HG03175 (cell line): ENCODE data around the gene SKI.

Experiments used
- ATAC-seq: cut with Tn5 transposase; IDR thresholded peaks from one replicate; pipeline ENCODE4 v1.9.1; 2021; ENCODE audit warnings: mild to moderate bottlenecking, moderate library complexity; ENCODE audit not compliant: unreplicated experiment

SKI gene

DNA sequence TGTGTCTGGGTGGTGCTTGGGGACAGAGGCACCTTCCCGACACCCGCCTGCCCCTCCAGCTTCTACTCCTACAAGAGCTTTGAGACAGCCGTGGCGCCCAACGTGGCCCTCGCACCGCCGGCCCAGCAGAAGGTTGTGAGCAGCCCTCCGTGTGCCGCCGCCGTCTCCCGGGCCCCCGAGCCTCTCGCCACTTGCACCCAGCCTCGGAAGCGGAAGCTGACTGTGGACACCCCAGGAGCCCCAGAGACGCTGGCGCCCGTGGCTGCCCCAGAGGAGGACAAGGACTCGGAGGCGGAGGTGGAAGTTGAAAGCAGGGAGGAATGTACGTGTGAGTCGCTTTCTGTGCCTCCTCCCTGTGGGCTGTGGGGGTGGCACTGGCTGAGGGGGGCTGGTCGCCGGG lies 75.7 kb downstream of the SKI start:
- ATAC-seq = no peak

DNA sequence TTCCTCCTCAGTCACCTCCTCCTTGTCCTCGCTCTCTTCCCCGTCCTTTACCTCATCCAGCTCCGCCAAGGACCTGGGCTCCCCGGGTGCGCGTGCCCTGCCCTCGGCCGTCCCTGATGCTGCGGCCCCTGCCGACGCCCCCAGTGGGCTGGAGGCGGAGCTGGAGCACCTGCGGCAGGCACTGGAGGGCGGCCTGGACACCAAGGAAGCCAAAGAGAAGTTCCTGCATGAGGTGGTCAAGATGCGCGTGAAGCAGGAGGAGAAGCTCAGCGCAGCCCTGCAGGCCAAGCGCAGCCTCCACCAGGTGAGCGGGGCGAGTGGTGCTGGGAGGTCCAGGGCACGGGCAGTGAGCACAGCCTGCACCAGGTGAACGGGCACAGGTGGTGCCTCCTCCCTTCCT lies 76.2 kb downstream of the SKI start:
- ATAC-seq = no peak

DNA sequence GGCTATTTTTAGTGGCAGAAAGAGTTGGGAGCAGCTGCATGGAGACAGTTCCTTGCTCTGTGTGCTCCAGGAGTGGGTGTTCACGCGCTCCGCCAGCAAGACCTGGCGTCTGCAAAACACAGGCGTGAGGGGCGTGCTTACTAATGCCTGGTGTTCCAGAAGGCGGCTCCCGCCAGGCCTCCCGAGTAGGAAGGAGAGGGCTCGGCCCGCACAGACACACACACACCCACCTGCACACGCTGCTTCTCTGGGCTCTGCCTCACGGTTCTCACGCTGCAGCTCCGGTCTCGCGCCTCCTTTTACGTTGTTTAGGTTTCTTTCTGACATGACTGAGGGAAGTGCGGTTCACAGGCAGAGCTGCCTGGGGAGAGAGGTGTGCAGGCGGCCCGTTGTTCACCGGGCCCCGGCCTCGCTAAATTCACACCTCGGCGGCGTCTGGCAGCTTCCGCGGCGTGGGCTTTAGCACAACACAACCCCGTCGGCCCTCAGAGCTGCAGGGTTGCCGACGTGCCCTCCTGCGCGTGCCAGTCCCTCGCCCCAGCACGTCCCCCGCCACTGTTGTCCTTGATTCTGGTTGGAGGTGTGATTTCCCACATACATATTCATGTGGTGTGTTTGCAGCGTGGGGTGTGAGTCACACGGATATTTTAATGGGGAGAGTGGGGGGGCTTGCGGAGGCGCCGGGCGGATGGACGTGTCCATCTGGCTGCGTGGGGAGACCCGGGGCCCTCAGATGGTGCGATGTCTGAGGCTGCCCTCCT lies 77.0 kb downstream of the SKI start:
- ATAC-seq = no peak

DNA sequence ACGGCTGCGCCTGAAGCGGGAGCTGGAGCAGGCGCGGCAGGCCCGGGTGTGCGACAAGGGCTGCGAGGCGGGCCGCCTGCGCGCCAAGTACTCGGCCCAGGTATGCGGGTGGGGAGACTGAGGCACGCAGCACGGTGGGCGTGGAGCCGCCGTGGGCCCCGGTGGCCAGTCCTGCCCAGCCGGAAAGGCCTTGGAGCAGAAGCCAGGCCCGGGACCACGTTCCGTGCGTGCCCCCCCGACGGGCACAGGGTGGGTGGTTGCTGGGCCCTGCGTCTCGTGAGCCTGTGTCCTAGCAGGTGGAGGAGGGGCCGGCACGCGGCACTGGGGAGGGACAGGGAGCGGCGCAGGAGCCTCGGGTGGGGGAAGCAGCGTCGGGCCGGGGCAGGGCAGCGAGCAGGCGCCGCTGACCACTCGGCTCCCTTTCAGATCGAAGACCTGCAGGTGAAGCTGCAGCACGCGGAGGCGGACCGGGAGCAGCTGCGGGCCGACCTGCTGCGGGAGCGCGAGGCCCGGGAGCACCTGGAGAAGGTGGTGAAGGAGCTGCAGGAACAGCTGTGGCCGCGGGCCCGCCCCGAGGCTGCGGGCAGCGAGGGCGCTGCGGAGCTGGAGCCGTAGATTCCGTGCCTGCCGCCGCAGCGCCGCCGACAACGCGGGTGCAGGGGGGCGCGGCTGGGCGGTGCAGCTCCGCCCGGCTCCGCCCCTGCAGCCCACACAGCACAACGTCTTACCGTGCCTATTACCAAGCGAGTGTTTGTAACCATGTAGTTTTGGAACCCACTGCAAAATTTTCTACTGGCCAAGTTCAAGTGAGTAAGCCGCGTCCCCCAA lies 78.2 kb downstream of the SKI start:
- no peak for ATAC-seq

DNA sequence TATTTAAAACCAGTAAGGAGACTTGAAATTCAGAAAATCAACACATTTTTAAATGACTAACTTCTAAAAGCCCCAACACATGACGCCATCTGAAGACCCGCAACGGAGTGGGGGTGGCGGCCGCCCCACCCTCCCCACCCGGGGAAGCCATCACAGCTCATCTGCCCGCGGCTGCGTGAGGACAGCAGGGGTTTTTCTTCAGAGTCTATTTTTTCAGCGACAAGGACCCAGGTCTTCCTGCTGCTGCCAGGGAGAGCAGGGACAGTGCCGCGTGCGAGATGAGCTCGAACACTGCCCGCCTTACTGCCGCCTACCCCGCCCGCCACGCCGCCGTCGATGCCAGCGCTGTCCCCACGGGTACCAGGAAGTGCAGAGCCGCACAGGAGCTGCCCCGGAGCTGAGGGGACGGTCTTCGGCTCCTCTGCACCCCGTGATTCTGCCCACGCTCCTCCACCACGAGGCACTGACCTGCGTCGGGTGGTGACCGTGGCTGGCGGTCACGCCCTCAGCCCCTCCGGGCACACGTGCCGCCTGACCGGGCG lies 79.0 kb downstream of the SKI start:
- ATAC-seq = no peak

DNA sequence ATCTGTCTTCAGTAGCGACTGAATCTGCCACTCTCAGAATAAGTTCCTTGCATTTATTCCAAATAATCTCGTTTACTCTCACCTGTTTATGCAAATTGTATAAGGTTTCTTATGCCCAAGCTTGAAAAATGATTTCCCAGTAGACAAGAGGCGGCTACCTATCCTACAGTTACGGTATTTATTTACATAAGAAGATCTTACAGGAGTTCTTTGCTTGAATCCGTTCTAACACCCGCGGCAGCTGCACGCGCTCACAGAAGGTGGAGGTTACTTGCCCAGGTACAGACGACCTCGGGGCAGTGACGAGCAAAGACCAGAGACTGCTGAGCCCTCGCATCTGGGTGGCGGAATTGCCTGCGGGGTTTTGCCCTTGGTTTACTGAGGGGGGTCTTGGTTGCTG lies 79.9 kb downstream of the SKI start:
- ATAC-seq = no peak

DNA sequence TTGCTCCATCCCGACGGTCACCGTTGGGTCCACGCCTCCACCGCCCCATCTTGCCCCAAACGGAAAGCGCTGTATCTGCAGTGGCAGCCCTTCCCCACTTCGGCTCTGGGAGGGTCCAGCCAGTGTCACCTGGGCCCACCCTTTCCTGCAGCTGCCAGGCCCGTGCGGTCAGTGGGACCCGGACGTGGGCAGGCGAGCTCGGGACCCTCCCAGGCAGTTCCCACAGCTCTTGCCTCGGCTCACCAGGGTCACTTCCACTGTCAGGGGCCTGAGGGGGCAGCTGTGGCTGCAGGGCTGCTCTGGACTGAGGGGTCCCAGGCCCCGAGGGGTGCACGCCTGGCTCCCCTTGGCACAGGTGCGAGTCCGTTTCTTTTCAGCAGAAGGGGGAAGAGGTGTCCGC lies 80.7 kb downstream of the SKI start:
- ATAC-seq = no peak

DNA sequence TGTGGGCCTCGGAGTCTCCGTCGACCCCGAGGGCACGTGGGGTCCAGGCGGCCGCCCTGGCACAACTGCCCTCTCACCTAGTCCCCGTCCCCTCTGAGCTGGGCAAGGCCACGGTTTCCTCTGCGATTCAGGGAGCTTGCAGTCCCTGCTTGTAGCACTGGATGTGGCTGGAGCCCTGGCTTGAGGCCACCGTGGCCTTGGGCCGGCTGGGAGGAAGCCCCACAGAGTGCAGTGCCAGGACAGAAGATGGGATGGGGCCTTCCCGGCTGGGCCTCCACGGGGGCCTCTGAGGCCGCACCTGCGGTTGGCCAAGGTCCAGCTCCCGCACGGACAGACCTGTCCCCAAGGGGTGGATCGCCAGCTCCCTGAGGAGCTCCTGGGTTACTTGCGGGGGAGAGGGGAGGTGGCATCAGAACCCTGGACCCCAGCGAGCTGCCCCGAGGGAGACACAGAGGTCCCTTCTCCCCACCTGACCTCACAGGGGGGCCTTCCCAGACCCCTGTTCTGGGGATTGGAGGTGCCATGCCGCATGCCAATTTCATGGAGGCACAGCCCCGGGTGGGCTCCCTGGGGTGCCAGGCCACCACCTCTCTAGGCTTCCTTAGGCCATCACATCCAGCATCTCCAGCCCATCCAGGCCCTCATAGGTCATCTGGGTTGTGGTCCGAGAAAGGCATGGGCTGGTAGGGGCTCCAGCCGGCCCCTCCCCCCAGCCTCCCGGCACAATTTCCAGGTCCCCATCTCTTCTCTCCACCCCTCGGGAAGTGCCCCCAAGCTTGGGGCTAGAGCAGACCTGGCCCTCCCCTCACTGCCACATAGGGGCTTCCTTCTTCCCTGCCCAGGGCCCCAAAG lies 82.4 kb downstream of the SKI start:
- ATAC-seq = no peak

DNA sequence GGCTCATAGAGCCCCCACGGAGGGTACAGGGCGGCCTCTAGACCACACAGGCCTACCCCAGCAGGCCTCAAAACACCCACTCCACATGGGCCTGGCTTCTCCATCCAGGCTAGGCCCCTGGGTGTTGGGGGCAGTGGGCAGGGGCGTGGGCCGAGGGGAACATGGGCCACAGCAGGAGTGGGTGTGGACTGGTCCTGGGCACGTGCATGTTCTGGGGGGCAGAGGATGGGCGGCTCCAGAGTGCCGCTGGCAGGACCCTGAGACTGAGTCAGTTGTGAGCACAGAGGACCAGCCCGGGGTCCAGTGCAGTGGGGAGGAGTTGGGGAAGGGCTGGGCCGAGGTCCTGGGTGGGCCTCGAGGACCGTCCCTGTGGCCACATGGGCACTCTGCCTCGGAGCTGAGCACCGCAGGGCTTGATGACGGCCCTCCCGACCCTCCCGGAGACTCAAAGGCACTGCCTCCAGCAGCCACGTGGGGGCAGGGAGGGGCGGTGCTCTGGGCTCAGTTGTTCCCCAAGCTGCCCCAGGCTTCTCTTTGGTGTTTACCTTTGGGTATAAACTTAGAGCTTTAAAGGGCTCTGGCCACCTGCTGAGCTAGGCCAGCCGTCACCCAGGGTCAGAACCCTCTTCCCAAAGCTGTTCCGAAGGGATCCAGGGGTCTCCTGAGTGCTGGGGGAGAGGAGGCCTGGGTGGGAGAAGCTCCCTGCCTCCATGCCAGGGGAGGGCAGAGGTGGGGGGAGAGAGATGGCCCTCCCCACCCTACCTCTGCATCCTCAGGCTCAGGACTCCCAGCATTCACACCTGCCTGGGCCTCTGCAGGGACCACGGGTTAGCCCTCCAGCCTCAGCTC lies 83.3 kb downstream of the SKI start:
- ATAC-seq = no peak

DNA sequence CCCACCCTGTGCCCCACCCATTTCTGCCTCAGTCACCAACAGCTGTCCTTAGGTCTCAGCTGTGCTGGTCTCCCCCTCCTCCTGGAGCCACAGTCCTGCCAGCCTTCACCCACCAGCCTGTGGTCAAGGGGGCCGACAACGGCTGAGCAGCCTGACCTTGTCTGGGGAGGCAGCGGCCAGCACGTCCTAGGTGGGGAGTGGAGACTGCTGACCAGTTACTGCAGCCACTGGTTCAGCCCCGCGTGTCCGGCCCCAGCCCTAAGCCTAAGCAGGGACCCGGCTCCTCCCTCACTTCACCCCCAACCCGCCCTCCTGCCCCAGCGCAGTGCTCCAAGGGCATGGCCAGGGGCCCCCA lies 84.0 kb downstream of the SKI start:
- ATAC-seq = no peak

DNA sequence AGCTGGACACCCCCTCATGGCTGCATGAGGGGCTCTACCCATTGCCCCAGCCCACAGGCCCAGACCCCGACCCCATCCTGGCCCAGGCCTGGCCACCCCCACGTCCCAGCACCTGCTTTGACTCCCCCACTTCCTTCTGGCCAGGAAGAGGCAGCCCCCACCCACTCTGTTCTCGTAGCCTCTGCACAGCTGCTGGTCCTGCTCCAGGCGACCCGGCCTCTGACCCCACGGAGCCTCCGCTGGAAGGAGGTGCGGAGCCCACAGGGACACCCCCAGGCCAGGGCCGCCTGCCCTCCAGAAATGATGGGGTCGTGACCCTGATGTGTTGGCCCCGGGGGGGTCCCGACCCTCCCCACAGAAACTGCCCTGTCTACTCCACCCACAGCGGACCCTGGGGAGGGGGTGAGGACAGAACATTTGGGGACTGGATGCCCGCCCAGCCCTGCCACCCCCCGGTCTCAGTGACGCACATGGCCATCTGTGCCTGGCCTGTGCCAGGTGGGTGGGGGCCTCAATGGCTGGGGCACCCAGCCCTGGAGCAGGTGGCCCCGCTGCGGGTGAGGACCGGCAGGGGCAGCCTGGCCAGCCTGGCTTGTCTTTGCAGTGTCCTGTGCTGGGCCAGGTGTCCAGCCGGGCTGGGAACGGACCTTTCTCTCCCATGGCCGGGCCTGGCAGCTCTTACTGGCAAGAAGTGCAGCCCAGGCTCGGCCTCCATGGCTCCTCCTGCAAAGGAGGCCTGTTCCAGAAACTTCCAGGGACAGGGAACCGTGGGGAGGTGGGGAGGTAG lies 84.6 kb downstream of the SKI start:
- no peak for ATAC-seq

DNA sequence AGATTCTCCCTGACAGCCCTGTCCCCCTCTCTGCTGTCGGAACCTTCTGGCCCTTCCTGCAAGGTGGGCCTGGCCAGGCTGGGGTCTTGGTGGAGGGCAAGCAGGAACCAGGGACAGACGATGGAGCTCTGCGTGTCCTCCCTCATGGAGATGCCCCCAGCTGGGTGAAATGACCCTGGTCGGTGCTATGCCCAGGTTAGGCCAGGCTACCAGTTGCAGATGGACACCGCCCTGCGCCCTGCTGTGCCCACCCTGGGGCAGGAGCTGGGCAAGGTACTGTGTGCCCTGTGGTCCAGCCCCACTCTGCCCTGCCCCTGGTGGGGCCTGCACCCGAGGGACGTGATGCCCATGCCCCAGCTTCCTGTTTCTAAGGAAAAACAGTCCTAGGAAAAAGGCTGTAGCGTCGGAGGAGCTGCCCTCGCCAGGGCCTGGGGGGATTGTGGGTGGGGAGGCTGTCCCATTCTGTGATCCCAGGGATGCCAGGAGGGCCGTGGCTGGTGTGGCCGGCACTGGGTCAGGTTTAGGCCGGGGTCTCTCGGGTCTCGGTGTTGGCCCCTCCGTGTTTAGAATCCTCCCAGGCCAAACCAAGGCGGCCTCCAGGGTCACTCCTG lies 85.6 kb downstream of the SKI start:
- no peak for ATAC-seq

DNA sequence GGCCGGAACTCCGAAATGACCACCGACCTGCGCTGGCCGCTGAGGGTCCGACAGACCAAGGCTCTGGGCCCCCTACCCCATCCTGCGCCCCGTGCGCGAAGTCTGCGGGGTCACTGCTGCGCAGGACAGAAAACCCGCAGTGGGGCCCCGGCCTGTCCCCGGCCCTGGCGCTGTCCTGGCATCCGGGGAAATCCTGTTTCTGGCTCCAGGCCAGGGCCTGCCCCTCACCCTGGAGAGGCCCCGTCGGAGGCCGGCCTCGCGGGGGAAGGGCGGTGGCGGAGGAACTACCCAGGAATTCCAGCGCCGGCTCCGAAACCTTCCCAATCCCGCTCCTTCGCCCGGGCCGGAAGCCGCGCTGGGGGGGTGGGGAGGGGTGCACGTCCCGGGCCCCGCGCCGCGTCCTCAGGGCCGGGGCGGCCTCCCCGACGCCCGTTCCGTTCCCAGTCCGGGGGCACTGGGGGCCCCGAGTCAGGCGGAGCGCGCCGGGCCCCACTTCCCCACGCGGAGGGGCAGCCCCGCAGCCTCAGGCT lies 86.2 kb downstream of the SKI start:
- ATAC-seq = no peak

DNA sequence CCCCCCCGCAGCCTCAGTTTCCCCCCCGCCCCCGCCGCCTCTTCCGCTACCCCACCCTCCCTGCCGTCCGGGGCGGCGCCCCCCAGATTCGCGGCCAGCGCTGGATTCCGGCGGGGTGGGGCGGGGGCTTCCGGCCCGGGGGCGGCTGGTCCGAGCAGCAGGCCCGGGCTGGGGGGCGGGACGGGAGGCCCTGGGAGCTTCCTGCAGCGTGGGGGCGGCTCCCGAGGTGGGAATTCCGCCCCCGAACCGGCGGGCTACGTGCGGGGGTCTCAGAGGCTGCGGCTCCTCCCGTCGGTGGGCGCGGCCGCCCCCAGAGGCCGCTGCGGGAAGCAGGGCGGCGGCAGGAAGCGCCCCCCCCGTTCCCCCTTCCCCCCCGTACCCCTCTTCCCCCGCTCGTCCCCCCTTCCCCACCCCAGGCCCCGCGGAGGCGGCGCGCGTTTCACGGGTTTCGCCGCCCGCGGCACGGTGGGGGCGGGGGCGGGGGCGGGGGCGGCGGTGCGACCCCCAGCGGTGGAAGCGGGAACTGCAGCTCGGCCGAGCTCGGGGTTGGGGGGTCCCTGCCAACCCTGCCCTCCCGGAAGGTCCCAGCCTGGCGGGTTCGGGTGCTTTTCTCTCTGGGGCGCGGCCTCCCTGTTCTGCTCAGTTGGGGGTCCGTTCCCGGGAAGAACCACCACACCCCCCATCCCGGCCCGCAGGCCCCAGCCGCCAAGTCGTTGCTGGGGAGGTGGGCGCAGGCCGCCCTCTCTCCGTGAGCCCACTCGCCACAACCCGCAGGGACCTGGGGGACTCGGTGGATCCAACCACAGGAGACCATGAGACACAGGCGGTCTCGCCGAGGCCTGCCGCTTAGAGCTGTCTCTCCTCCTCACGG lies 86.9 kb downstream of the SKI start:
- no peak for ATAC-seq

DNA sequence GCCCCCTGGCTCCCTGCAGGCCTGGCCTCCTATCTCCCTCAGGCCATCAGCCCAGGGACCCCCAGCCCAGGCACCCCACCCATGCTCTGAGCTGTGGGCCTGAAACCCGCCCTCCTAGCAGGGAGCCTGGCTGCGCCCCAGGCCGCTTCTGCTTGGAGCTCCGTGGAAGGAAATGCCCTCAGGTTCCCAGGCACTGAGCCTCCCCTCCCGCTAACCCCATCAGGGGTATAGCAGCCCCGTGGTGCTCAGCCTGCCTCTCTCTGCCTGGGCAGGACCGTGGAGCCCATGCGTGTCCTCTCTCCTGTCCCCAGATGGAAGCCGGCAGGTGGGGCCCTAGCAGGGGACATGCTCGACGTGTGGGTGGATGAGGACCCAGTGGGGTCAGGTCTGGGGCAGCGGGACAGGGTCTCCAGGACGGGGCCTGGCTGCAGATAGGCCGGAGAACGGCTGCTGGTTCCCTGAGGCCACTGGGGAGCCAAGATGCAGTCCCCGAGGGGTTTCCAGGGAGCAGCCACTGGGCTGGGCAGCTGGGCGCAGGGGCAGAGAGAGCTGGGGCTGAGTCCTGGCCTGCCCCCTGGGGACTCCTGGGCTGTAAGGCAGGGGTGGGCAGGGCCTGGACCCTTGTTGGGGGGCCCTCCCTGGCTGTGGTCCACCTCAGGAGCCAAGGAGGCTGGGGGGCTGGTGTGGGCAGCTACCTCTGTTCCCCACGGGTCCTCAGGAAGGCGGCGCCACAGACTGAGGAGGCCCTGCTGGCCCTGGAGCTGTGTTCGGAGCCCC lies 87.7 kb downstream of the SKI start:
- no peak for ATAC-seq

DNA sequence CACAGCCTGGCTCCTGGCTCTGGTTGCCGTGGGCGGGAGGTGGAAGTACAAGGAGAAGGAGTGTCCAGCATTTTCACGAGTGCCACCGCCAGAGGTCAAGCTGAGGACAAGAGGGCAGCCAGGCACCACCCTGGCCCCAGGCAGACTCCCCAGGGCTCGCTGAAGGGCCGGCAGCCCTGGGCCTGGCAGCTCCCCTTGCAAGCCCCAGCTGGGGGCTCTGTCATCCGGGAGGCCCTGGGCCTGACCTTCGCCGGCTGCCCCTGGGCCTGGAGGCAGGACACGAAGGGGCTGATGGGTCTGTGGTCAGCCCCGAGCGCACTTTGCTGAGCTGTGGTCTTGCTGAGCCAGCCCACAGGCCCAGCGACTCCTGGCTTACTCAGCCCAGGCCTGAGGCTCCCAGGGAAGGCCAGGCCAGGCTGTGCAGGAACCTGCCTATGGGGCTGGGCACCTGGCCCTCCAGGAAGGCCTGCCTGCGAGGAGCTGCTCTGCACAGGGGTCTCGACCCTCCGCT lies 88.4 kb downstream of the SKI start:
- ATAC-seq = no peak
